BLaER1 treated with 17β-estradiol and CSF1 and Interleukin-3, amounts not matched to agents 10 nM and 100 nM (cell line): ENCODE data around the gene XPO6.

Source experiments
- H3K27ac ChIP-seq, 11 experiments: shearing (Covaris generic); formaldehyde crosslinking; 2 replicates each; pipeline ENCODE4 v1.8.1; 2022
- H3K27me3 ChIP-seq, 11 experiments: shearing (Covaris generic); formaldehyde crosslinking; 2 replicates each; pipeline ENCODE4 v1.8.1; 2022
- H3K36me3 ChIP-seq, 11 experiments: shearing (Covaris generic); formaldehyde crosslinking; 2 replicates each; pipeline ENCODE4 v1.8.1; 2022
- H3K4me1 ChIP-seq, 10 experiments: shearing (Covaris generic); formaldehyde crosslinking; 2 replicates each; pipeline ENCODE4 v1.8.1; 2022
- H3K4me2 ChIP-seq, 11 experiments: shearing (Covaris generic); formaldehyde crosslinking; 2 replicates each; pipeline ENCODE4 v1.8.1; 2022
- H3K4me3 ChIP-seq, 10 experiments: shearing (Covaris generic); formaldehyde crosslinking; 2 replicates each; pipeline ENCODE4 v1.8.1; 2022
- H3K9ac ChIP-seq, 11 experiments: shearing (Covaris generic); formaldehyde crosslinking; 2 replicates each; pipeline ENCODE4 v1.8.1; 2022
- H3K9me3 ChIP-seq, 11 experiments: shearing (Covaris generic); formaldehyde crosslinking; replicated peaks in 1 of 11; 2 replicates each; pipeline ENCODE4 v1.8.1; 2022
- H4K20me1 ChIP-seq, 11 experiments: shearing (Covaris generic); formaldehyde crosslinking; 2 replicates each; pipeline ENCODE4 v1.8.1; 2022
- Cebpa-rat ChIP-seq, 11 experiments: shearing (Covaris generic); IDR thresholded peaks; 2 replicates each; pipeline ENCODE4 v1.8.1; 2022

The XPO6 gene

DNA sequence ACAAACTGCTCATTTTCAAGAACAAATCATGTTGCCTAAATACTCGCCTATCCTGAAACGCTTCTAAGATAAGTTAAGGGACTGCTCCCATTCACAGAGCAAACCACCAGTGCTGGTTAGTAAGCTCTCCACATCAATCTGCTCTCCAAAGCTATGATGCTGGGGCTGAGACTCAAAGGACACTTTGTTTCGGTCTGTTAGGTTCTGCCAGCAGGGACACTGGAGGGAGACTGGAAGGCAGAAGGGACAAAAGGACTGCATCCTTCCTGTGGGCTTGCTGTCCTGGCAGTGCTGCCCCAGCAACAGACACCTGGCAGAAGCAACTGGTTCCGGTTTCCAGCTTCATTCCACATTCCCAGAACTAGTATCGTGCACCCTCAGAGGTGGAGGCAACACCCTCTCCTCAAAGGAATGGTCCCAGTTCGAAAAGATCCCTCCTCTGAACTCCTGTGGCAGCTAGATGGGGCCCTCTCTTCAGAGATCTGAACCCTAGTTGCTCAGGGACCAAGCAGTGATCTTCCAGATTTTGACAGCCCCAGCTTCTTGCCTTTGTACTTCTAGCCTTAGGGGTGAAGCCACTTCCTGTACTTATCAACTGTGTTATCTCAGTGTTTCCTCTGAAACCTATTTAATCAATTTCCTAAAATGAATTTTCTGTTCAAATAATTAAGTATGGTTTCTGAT, 74.9 kb downstream of the XPO6 start:
- H4K20me1 ChIP-seq, result peaks cover 0 to 97% (median 17%) of the 10 kb centered on the region in 11 experiments; a peak in 15 of 22 replicates
- H3K27me3 ChIP-seq, result no peaks in the 10 kb centered on the region
- H3K27ac ChIP-seq, result peak overlapping the region in 9 of 11 experiments; percentile 5 to 38 (median 21); a peak in 6 of 22 replicates
- no peak overlapping the region for H3K4me3 ChIP-seq
- H3K36me3 ChIP-seq, result peaks cover 73 to 96% (median 78%) of the 10 kb centered on the region in 11 experiments
- H3K4me2 ChIP-seq, result peak overlapping the region in 8 of 11 experiments; percentile 5 to 47 (median 26); a peak in 12 of 22 replicates
- TF ChIP-seq Cebpa-rat (IDR thresholded peaks at IDR 0.05), result no peak
- H3K9me3 ChIP-seq, result no peaks in the 10 kb centered on the region
- peaks cover 18 to 42% (median 32%) of the 10 kb centered on the region in 10 experiments for H3K4me1 ChIP-seq
- peak overlapping the region in 2 of 11 experiments; percentile 17 to 21; a peak in 1 of 22 replicates for H3K9ac ChIP-seq

DNA sequence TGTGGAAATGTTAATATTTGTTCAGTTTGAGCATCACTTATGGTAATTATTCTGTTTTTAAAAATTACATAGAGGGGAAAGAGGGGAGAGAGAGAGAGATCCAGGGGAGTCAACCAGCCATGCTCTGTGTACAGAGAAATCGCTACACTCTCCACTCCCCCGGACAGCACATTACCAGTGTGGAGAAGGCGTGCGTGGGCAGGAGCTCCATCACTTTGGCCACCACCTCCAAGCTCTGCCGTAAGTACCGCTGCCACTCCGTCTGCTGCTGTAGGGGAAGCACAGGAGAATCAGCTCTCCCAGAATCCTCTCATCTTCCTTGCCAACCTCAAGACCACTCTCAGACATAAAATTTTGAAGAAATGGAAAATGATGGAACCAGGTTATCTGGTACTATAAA, 78.1 kb downstream of the XPO6 start:
- Histone ChIP-seq H3K4me3 (no peak overlapping the region), H3K9me3 (no peaks in the 10 kb centered on the region), H3K4me2 (no peak overlapping the region), H3K36me3 (peaks cover 94 to 100% (median 99%) of the 10 kb centered on the region in 11 experiments), H4K20me1 (peaks cover 0 to 100% (median 27%) of the 10 kb centered on the region in 11 experiments; a peak in 16 of 22 replicates), H3K4me1 (peaks cover 0 to 19% (median 15%) of the 10 kb centered on the region in 10 experiments; a peak in 19 of 20 replicates), H3K9ac (no peak overlapping the region), H3K27ac (no peak overlapping the region), H3K27me3 (no peaks in the 10 kb centered on the region)
- no peak for TF ChIP-seq Cebpa-rat (IDR thresholded peaks at IDR 0.05)

DNA sequence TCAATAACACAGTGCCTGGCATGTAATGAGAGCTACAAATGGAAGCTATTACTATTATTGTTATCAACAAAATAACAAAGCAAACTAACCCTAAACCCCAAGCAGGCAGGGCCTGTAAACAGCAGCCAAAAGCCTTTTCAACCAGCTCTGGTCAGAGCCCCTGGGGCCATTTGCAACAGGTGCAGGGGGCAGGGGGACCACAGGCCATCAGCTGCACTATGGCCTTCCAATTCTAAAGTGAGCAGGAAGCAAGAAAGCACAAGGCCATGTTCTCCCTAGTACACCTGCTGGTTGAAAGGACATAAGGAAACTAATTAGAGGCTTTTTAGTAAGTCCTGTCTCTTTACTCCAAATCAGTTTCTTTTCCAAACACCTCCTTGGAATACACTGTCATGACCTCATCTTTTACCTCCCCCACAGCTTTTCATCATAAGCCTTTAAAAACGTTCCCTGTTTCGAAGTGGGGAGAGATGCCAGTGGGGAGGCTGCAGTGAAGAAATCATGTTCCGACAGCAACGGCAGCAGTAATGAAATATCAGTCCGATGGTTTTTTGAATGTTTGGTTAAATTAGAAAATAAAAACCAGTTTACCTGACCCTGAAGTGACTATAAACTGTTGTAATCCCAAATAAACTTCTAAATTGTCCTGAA, 79.9 kb downstream of the XPO6 start:
- Histone ChIP-seq H3K9me3 (no peaks in the 10 kb centered on the region), H3K4me2 (no peak overlapping the region), H3K36me3 (peaks cover 100% of the 10 kb centered on the region in 11 experiments), H3K27me3 (no peaks in the 10 kb centered on the region), H3K4me1 (peaks cover 0 to 4% (median 3%) of the 10 kb centered on the region in 10 experiments; a peak in 15 of 20 replicates), H4K20me1 (peaks cover 7 to 100% (median 27%) of the 10 kb centered on the region in 11 experiments; a peak in 16 of 22 replicates), H3K4me3 (no peak overlapping the region), H3K27ac (no peak overlapping the region), H3K9ac (no peak overlapping the region)
- TF ChIP-seq Cebpa-rat (IDR thresholded peaks at IDR 0.05), result no peak

DNA sequence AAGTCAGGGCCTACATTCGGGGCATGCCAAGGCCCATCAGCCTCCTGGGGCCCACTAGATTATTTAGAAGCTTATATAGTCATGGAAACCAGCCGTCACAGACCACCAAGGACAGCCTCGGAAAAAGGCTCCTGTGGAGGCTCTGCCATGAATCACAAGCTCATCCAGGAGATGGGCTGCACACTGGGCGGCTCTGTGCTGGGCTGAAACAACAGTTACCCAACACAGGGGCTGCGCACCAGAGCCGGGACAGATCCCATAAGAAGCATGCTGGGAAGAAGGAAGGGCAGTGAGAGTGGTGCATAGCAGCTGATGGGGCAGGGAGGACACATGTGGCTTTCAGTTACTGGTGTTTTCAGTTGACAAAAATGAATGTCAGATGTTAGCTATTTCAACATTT, 80.6 kb downstream of the XPO6 start:
- Histone ChIP-seq H3K9me3 (no peaks in the 10 kb centered on the region), H3K36me3 (peaks cover 100% of the 10 kb centered on the region in 11 experiments), H4K20me1 (peaks cover 6 to 100% (median 26%) of the 10 kb centered on the region in 11 experiments; a peak in 16 of 22 replicates), H3K27me3 (no peaks in the 10 kb centered on the region), H3K4me2 (no peak overlapping the region), H3K9ac (no peak overlapping the region), H3K4me1 (no peaks in the 10 kb centered on the region), H3K4me3 (no peak overlapping the region), H3K27ac (no peak overlapping the region)
- TF ChIP-seq Cebpa-rat (IDR thresholded peaks at IDR 0.05), result no peak

DNA sequence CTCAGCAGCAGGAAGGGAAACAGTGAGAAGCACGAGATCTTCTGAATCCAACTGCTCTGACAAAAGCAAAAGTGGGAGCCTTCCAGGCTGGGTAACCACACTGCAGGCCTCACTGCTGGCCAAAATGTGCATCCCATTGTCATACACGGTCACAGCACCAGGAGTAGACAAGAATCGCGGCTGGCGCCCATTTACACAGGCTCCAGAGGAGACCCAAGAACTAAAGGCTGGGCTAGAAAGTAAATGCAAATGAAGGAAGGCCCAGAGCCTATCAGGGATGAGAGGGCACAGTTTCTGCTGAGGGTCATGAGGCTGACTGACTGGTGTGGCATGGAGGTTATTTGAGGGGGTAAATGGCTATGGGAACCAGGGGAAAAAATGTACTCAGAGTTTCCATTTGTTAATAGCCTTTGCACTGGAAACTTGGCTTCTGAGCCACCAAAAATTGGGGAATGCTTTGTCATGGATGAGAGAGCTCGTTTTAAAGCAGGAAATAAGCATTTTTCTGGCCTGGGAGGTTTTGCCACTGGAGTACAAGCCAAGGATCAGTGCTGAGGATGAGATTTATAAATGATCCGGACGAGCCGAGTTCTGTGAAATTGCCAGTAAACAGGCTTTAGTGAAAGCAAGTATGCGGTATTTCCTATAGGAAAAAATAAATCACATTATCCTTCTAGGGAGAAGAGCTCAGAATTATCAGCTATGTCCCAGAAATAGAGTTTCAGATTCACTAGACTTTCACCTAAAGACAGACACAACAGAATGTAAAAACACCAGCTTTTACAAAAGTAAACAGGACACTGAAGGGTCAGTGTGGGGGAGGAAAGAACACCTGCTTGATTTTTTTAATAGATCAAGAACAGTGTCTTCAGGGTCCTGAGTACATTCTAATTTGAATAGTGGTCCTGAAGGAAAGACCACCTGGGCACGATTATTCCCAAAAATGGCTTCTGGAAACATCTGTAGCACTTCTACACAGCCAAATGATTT, 81.4 kb downstream of the XPO6 start:
- TF ChIP-seq Cebpa-rat (IDR thresholded peaks at IDR 0.05), result no peak
- Histone ChIP-seq H4K20me1 (peaks cover 6 to 100% (median 32%) of the 10 kb centered on the region in 11 experiments; a peak in 16 of 22 replicates), H3K27ac (no peak overlapping the region), H3K27me3 (no peaks in the 10 kb centered on the region), H3K4me1 (no peaks in the 10 kb centered on the region), H3K9me3 (no peaks in the 10 kb centered on the region), H3K36me3 (peaks cover 100% of the 10 kb centered on the region in 11 experiments), H3K4me2 (no peak overlapping the region), H3K4me3 (no peak overlapping the region), H3K9ac (no peak overlapping the region)

DNA sequence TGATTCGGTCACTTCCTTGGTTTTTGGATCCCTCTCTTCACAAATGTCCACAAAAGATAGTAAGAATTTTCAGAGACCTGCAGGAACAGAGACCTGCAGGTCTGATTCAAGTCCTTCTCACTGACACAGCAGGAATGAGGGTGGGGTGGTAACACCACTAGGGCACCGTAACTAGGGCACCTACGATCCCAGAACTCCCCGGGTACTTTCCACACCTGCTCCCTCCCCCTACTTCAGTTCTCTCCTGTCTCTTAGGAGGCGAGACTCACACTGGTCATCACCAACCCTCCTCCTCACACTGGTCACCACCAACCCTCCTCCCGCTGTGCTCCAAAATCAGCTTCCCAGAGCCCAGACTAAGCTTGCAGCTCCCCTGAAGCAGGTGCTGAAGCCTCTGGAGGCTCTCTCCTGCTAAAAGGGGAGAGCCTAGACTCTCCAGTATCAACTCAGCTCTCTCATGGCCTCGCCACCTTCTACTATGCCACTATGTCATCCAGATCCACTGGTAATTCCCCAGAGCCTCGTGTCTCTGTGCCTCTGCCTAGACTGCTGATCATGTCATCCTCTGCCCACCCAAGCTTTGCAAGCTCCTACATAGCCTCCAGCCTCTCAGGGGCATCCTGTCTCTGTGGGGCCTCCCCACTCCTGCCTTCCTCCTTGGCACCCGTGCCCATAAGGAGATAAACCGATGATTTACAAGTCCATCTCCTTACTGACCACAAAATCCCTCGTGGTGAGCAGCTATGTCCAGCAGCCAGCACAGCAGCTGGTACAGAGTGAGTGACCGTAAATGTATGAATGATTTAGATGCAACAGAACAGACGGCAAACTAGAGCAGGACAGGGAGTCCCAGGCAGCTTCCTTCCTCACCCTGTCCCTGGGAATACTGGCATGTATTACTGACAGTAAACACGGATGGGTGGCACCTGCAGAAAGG, 84.8 kb downstream of the XPO6 start:
- Histone ChIP-seq H3K27ac (no peak overlapping the region), H3K27me3 (no peaks in the 10 kb centered on the region), H3K9ac (no peak overlapping the region), H3K4me2 (no peak overlapping the region), H3K36me3 (peaks cover 99 to 100% (median 100%) of the 10 kb centered on the region in 11 experiments), H3K4me1 (no peaks in the 10 kb centered on the region), H3K4me3 (no peak overlapping the region), H3K9me3 (no peaks in the 10 kb centered on the region), H4K20me1 (peaks cover 6 to 100% (median 32%) of the 10 kb centered on the region in 11 experiments; a peak in 17 of 22 replicates)
- no peak for TF ChIP-seq Cebpa-rat (IDR thresholded peaks at IDR 0.05)

DNA sequence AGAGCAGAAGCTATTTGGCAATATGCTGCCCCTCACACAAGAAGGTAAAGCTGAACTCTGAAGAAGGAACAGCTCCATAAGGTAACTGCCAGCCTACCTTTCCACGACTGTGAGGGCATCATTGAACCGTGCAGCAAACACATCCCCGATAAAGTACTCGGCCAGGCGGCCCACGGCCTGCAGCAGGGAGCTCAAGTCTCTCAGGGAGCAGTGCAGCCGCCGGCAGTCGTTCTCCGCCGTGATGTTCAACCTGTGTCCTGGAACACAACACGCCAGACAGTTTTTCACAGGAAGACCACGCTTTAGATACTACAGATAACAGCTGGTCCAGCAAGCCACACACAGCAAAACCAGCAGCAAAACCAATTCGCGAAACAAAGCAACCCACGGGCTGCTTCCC, 86.2 kb downstream of the XPO6 start:
- H3K9me3 ChIP-seq, result no peaks in the 10 kb centered on the region
- H3K27ac ChIP-seq, result no peak overlapping the region
- no peak for TF ChIP-seq Cebpa-rat (IDR thresholded peaks at IDR 0.05)
- H3K4me1 ChIP-seq, result no peaks in the 10 kb centered on the region
- no peak overlapping the region for H3K4me2 ChIP-seq
- no peak overlapping the region for H3K4me3 ChIP-seq
- H3K9ac ChIP-seq, result no peak overlapping the region
- H3K27me3 ChIP-seq, result no peaks in the 10 kb centered on the region
- H4K20me1 ChIP-seq, result peaks cover 6 to 100% (median 24%) of the 10 kb centered on the region in 11 experiments; a peak in 16 of 22 replicates
- peaks cover 99 to 100% (median 100%) of the 10 kb centered on the region in 11 experiments for H3K36me3 ChIP-seq

DNA sequence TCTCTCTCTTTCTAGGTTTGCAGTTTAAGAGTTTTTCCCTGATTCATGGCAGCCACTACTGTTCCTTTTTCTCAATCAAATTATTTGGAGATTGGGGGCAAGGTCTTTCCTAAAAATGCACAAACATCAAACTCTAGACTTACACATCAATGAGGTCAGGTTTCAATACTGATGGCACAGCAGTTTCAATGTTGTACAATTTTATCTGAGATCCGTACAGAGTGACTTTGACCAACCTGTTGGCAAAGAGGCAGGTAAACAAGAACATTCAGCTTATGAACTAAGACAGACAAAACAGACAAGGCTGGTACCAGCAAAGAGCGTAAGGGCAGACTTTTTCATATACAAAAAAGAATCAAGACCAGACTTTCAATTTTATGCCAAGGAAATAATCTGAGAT, 90.2 kb downstream of the XPO6 start:
- Histone ChIP-seq H3K36me3 (peaks cover 98 to 100% (median 100%) of the 10 kb centered on the region in 11 experiments), H4K20me1 (peaks cover 0 to 98% (median 11%) of the 10 kb centered on the region in 11 experiments; a peak in 8 of 22 replicates), H3K27me3 (no peaks in the 10 kb centered on the region), H3K4me3 (no peak overlapping the region), H3K4me1 (no peaks in the 10 kb centered on the region), H3K9ac (no peak overlapping the region), H3K4me2 (no peak overlapping the region), H3K9me3 (no peaks in the 10 kb centered on the region), H3K27ac (no peak overlapping the region)
- no peak for TF ChIP-seq Cebpa-rat (IDR thresholded peaks at IDR 0.05)
